A549 (cell line): ENCODE data around the gene SIDT1. TPM values are rescaled to one million over a fixed set of nuclear protein-coding genes. Genes with fewer than 3 reads are reported as not detected.

Source experiments
- ATAC-seq, 2 experiments: fragments of 200-7000 bp in 1 of 2; fragments of >200 bp in 1 of 2; cut with Nextera tagmentation in 1 of 2; cut with Tn5 transposase in 1 of 2; 3 replicates each; pipeline versions ENCODE4 v1.8.0 to v1.9.1; 2018 to 2020; ENCODE audit warnings: mild to moderate bottlenecking in 1 of 2, moderate library complexity in 1 of 2
- CTCF ChIA-PET: fragments of 300-600 bp; sonication (Branson Sonifier 250); formaldehyde crosslinking; extraction: SDS; loops from one replicate; lab custom pipeline; 2021; ENCODE audit warnings: antibody characterized with exemption, inconsistent platforms; lab: Yijun Ruan, JAX
- POLR2A ChIA-PET: fragments of 350-600 bp; formaldehyde crosslinking; extraction: SDS; loops from one replicate; lab custom pipeline; 2021; ENCODE audit warnings: antibody characterized with exemption, inconsistent platforms; lab: Yijun Ruan, JAX
- DNase-seq, 2 experiments: peaks; one replicate each; pipeline versions ENCODE4 v3.0.0 to v3.0.0-alpha.2; 2011 to 2016; ENCODE audit warnings: low read depth in 1 of 2, low spot score in 1 of 2
- FAIRE-seq: peaks from 2 replicates; lab custom pipeline; 2011; peaks lifted over from hg19 to GRCh38; lab: Jason Lieb, UNC
- H3K27ac ChIP-seq, 2 experiments: fragments of >200 bp; sonication (Bioruptor Twin); formaldehyde crosslinking; 3 replicates each; pipeline ENCODE4 v1.5.1; 2016 to 2017
- H3K4me1 ChIP-seq: fragments of >200 bp; sonication (Bioruptor Twin); formaldehyde crosslinking; 3 replicates; pipeline ENCODE4 v1.6.1; 2016
- H3K4me2 ChIP-seq: fragments of >200 bp; sonication (Bioruptor Twin); formaldehyde crosslinking; 3 replicates; pipeline ENCODE4 v1.6.1; 2016
- H3K4me3 ChIP-seq: fragments of >200 bp; sonication (Bioruptor Twin); formaldehyde crosslinking; 3 replicates; pipeline ENCODE4 v1.5.1; 2016
- H3K9me3 ChIP-seq: fragments of >200 bp; sonication (Bioruptor Twin); formaldehyde crosslinking; 3 replicates; pipeline ENCODE4 v1.6.1; 2016
- CHD4 ChIP-seq: fragments of 200-600 bp; sonication (generic); IDR thresholded peaks from 2 replicates; pipeline ENCODE4 v1.6.1; 2016; ENCODE audit warnings: antibody characterized with exemption, mild to moderate bottlenecking, borderline replicate concordance
- E2F6 ChIP-seq: IDR thresholded peaks from 2 replicates; pipeline ENCODE4 v1.6.1; 2012; ENCODE audit warnings: low read depth, borderline replicate concordance
- EHF ChIP-seq: fragments of 250-450 bp; sonication (Bioruptor Pico); IDR thresholded peaks from 2 replicates; pipeline ENCODE4 v1.5.0; 2020; ENCODE audit warnings: mild to moderate bottlenecking
- FOXS1 ChIP-seq: fragments of 250-450 bp; sonication (Bioruptor Pico); IDR thresholded peaks from 2 replicates; pipeline ENCODE4 v1.5.0; 2020; ENCODE audit warnings: mild to moderate bottlenecking, moderate library complexity
- HMGXB4 ChIP-seq: fragments of 250-450 bp; sonication (Bioruptor Pico); IDR thresholded peaks from 2 replicates; pipeline ENCODE4 v1.5.0; 2021; ENCODE audit warnings: mild to moderate bottlenecking, moderate library complexity, borderline replicate concordance
- JUNB ChIP-seq: fragments of >200 bp; sonication (Bioruptor Twin); formaldehyde crosslinking; IDR thresholded peaks from 2 replicates; pipeline ENCODE4 v1.6.1; 2016
- KDM5A ChIP-seq: fragments of 200-600 bp; sonication (generic); IDR thresholded peaks from 2 replicates; pipeline ENCODE4 v1.6.1; 2016; ENCODE audit warnings: antibody characterized with exemption, mild to moderate bottlenecking
- NFE2L2 ChIP-seq: fragments of 150-350 bp; conservative IDR thresholded peaks from 2 replicates; pipeline ENCODE4 v1.6.1; 2014; ENCODE audit warnings: low read length
- NPAS2 ChIP-seq: fragments of 250-450 bp; sonication (Bioruptor Pico); IDR thresholded peaks from 2 replicates; pipeline ENCODE4 v1.8.0; 2022; ENCODE audit warnings: mild to moderate bottlenecking, moderate library complexity, borderline replicate concordance
- NR3C1 ChIP-seq: fragments of >200 bp; sonication (Bioruptor Twin); formaldehyde crosslinking; IDR thresholded peaks from 3 replicates; pipeline ENCODE4 v1.6.1; 2017
- PBX3 ChIP-seq: IDR thresholded peaks from 2 replicates; pipeline ENCODE4 v1.6.1; 2012
- PHF8 ChIP-seq: fragments of 200-600 bp; sonication (generic); IDR thresholded peaks from 2 replicates; pipeline ENCODE4 v1.6.1; 2016; ENCODE audit warnings: low read depth, mild to moderate bottlenecking, antibody characterized with exemption, moderate library complexity, borderline replicate concordance
- POLR2A ChIP-seq: IDR thresholded peaks from 2 replicates; pipeline ENCODE4 v1.6.1; 2012; ENCODE audit warnings: mild to moderate bottlenecking, low read length
- RARB ChIP-seq: fragments of 250-450 bp; sonication (Bioruptor Pico); IDR thresholded peaks from 2 replicates; pipeline ENCODE4 v1.8.0; 2021; ENCODE audit warnings: mild to moderate bottlenecking, moderate library complexity
- SMC3 ChIP-seq: fragments of >200 bp; sonication (Bioruptor Twin); formaldehyde crosslinking; IDR thresholded peaks from 3 replicates; pipeline ENCODE4 v1.6.1; 2018; ENCODE audit warnings: inconsistent platforms
- TFCP2L1 ChIP-seq: fragments of 250-450 bp; sonication (Bioruptor Pico); IDR thresholded peaks from 2 replicates; pipeline ENCODE4 v1.5.0; 2021; ENCODE audit warnings: mild to moderate bottlenecking
- TP53 ChIP-seq: fragments of 250-450 bp; sonication (Bioruptor Pico); IDR thresholded peaks from 2 replicates; pipeline ENCODE4 v1.5.0; 2021; ENCODE audit warnings: mild to moderate bottlenecking, moderate library complexity
- ZC3H11A ChIP-seq: fragments of 450-650 bp; IDR thresholded peaks from 2 replicates; pipeline ENCODE4 v1.6.1; 2014; ENCODE audit warnings: antibody characterized with exemption, mild to moderate bottlenecking
- ZNF302 ChIP-seq: fragments of 250-450 bp; sonication (Bioruptor Pico); IDR thresholded peaks from 2 replicates; pipeline ENCODE4 v1.9.0; 2021; ENCODE audit warnings: inconsistent platforms, mild to moderate bottlenecking, moderate library complexity
- ZSCAN20 ChIP-seq: fragments of 250-450 bp; sonication (Bioruptor Pico); IDR thresholded peaks from 2 replicates; pipeline ENCODE4 v1.8.0; 2022; ENCODE audit warnings: mild to moderate bottlenecking, moderate library complexity
- WGBS: methylation state at CpG from one replicate; pipeline ENCODE4 v1.1.6; 2017; ENCODE audit errors: missing lambda C conversion rate; 5-methylcytosine and 5-hydroxymethylcytosine counted together
- polyA plus RNA-seq, 4 experiments: library from polyadenylated mRNA; depleted of rRNA in 3 of 4; stranded (reverse); fragments of >200 nt; fragmentation: RNase III in 1 of 4; extraction: RNeasy Plus Mini Kit Qiagen cat#74134 plus additional on column Dnase treatment in 1 of 4; gene quantifications; 2 replicates in 3 of 4; 3 replicates in 1 of 4; pipeline ENCODE4 v1.2.3, GENCODE V29; 2011 to 2017

SIDT1 gene
- polyA plus RNA-seq, 2 of the 4 experiments (the other 2 are of a cell fraction): 0.43 to 7.5 TPM

- ATAC-seq (no peak), FAIRE-seq (no peak), DNase-seq (no peak)
- no peak overlapping the region for H3K27ac ChIP-seq
- POLR2A ChIA-PET: no interaction called here
- TF ChIP-seq NR3C1: no peak
- no peak for TF ChIP-seq EHF
- TF ChIP-seq FOXS1: no peak
- no peak for TF ChIP-seq ZSCAN20
- no peak for TF ChIP-seq HMGXB4 (CRISPR knock-in tag)
- TF ChIP-seq JUNB: no peak
- TF ChIP-seq CHD4: no peak
- no peak for TF ChIP-seq NFE2L2
- TF ChIP-seq PBX3: no peak
- no peak for TF ChIP-seq ZNF302 (CRISPR knock-in tag)
- no peak for TF ChIP-seq POLR2A
- no peak for TF ChIP-seq TFCP2L1
- no peak for TF ChIP-seq KDM5A
- CTCF ChIA-PET: interaction anchor here (1.1 to 5.1 kb wide), 11 partner anchors 10 to 595 kb away, joined by 3 to 35 read pairs (median 5); no protein-coding TSS in a partner anchor
- no peak overlapping the region for H3K4me2 ChIP-seq
- no peaks in the 10 kb centered on the region for H3K4me1 ChIP-seq
- WGBS: 73% methylated on average over 16 of the region's 16 CpGs
- H3K4me3 ChIP-seq: no peak overlapping the region
- no peaks in the 10 kb centered on the region for H3K9me3 ChIP-seq
Measured at GRCh38 chr3:113629584-113630421, 97.4 kb downstream of the SIDT1 start.

- 65% methylated on average over 3 of the region's 3 CpGs for WGBS
- no peak for TF ChIP-seq RARB
- no peak for TF ChIP-seq SMC3
- no peak for TF ChIP-seq HMGXB4 (CRISPR knock-in tag)
- no peak for TF ChIP-seq NPAS2
- no peak for TF ChIP-seq ZSCAN20
- no peak overlapping the region for H3K4me3 ChIP-seq
- no peak for DNase-seq
- POLR2A ChIA-PET: no interaction called here
- no peaks in the 10 kb centered on the region for H3K4me1 ChIP-seq
- CTCF ChIA-PET: interaction anchor here (0.8 to 5.1 kb wide), 6 partner anchors 42 to 595 kb away, joined by 3 to 35 read pairs (median 4); no protein-coding TSS in a partner anchor
- FAIRE-seq: no peak
- H3K9me3 ChIP-seq: no peaks in the 10 kb centered on the region
- no peak for ATAC-seq
- no peak overlapping the region for H3K4me2 ChIP-seq
- no peak overlapping the region for H3K27ac ChIP-seq
Measured at GRCh38 chr3:113630956-113631542, 98.7 kb downstream of the SIDT1 start.

GRCh38 chr3:113631573-113631972, 99.2 kb downstream of the SIDT1 start:
- no peak for DNase-seq
- CTCF ChIA-PET: interaction anchor here (0.7 to 5.1 kb wide), 3 partner anchors 139 to 344 kb away, joined by 3 to 35 read pairs (median 4); no protein-coding TSS in a partner anchor
- TF ChIP-seq E2F6 (no peak), TP53 (CRISPR knock-in tag) (no peak), PHF8 (no peak), ZC3H11A (no peak)
- TF ChIP-seq, all 56 proteins: peak for 0
- Histone ChIP-seq H3K9me3 (no peaks in the 10 kb centered on the region), H3K27ac (no peak overlapping the region), H3K4me1 (no peaks in the 10 kb centered on the region), H3K4me2 (no peak overlapping the region), H3K4me3 (no peak overlapping the region)
- 77% methylated on average over 6 of the region's 6 CpGs for WGBS
- POLR2A ChIA-PET: no interaction called here
- no peak for ATAC-seq
- no peak for FAIRE-seq
